ENCODE results near the gene HORMAD2. TPM values are rescaled to one million over a fixed set of nuclear protein-coding genes. Genes with fewer than 3 reads are reported as not detected.
"Not testable (repeated sequence)": the region's sequence is repeated elsewhere in the genome, so short reads cannot be mapped to it uniquely, and the experiment has no call there.

HORMAD2 gene
- total RNA-seq, 2 donors from 2014 or later: not detected

GRCh38 chr22:30214703-30215407 is 134.6 kb downstream of the HORMAD2 start:
- peak; percentile 64 for DNase-seq (ENCODE audit: low spot score)
- intact Hi-C loops (cut with DNase I): no loop called here

- intact Hi-C loops (cut with DNase I); DNase-seq (ENCODE audit: low spot score): not testable (repeated sequence)
Observed at GRCh38 chr22:30216272-30216671, 136.0 kb downstream of the HORMAD2 start.

DNA sequence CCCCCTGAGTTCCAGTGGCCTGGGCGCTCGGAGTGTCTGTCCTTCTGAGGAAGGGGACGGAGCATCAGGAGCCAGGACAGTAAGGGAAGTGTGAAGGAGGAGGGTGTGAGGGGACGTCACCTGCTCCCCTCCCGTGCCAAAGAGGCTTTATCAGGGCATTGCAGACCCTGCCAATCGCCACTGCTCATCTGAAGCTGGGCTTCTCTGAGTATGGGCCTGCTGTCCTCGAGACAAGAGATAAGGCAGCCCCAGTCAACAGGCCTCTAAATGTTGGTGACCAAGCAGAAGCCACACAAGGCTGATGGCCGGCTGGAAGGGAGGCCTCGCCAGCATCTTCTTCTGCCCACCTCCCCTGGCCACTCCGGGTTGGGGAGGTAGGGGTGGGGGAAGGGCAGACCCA is 136.4 kb downstream of the HORMAD2 start:
- intact Hi-C loops (cut with DNase I): no loop called here
- peak; percentile 41 for DNase-seq (ENCODE audit: low spot score)

GRCh38 chr22:30217698-30218560 is 137.7 kb downstream of the HORMAD2 start:
- DNase-seq (ENCODE audit: low spot score): peak; percentile 81
- intact Hi-C loops (cut with DNase I): no loop called here

DNA sequence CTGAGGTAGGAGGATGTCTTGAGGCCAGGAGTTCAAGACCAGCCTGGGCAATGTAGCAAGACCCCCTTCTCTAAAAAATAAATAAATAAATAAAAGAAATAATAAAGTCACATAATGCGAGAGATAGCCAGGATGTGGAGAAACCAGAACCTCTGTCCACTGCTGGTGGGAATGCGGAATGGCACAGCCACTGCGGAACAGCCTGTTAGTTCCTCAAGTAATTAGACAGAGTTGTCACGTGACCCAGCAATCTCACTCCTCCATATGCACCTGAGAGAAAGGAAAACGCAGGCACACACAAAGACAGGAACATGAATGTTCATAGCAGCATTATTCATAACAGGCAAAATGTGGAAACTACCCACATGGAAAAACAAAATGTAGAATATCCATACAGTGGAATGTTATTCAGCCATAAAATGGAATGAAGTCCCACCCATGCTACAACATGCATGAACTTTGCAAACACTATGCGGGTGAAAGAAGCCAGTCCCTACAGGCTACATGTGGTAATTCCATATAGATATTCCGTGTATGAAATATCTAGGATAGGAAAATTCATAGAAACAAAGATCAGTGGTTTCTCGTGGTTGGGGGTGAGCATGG is 138.9 kb downstream of the HORMAD2 start:
- intact Hi-C loops (cut with DNase I): no loop called here
- DNase-seq (ENCODE audit: low spot score): no peak

- intact Hi-C loops (cut with DNase I): no loop called here
- no peak for DNase-seq (ENCODE audit: low spot score)
Observed at GRCh38 chr22:30219668-30220278, 139.5 kb downstream of the HORMAD2 start.

- DNase-seq (ENCODE audit: low spot score): no peak
- intact Hi-C loops (cut with DNase I): no loop called here
Observed at GRCh38 chr22:30220338-30221012, 140.2 kb downstream of the HORMAD2 start.

GRCh38 chr22:30221121-30221992 is 141.1 kb downstream of the HORMAD2 start:
- no peak for DNase-seq (ENCODE audit: low spot score)
- intact Hi-C loops (cut with DNase I): no loop called here

GRCh38 chr22:30222321-30222720 is 142.1 kb downstream of the HORMAD2 start:
- no peak for DNase-seq (ENCODE audit: low spot score)
- intact Hi-C loops (cut with DNase I): no loop called here

GRCh38 chr22:30223303-30223702 is 143.0 kb downstream of the HORMAD2 start:
- DNase-seq (ENCODE audit: low spot score): no peak
- intact Hi-C loops (cut with DNase I): no loop called here

DNA sequence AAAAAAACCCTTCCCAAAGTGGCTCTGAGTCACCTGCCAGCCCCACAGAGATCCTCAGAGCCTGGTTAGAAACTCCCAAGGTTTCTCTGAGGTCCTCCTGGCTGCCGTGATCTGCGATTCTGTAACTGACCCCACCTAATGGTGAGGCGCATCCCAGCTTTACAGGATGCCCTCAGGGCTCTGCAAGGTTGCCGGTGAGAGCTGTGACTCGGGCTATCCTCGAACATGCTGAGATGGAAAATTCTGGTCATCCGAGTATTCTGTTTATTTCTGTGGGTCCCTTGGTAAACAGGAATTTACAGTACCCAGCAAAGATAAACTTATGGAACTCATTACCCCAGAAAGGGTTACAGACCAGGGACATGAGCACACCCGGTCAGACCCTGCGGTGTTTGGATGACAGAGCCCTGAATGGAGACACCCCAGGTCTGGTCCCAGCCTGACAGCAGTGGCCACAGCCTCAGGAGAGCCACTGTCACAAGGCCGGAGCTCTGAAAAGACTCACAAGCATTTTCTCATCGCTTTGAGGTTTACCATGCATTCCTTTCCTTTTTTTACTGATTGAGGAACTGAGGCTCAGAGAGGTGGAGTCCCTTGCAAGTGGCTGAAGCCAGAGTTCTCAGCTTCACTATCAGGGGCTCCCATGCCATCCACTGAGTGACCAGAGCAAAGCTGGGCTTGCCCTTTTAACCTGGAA is 144.0 kb downstream of the HORMAD2 start:
- intact Hi-C loops (cut with DNase I): no loop called here
- DNase-seq (ENCODE audit: low spot score): no peak

DNA sequence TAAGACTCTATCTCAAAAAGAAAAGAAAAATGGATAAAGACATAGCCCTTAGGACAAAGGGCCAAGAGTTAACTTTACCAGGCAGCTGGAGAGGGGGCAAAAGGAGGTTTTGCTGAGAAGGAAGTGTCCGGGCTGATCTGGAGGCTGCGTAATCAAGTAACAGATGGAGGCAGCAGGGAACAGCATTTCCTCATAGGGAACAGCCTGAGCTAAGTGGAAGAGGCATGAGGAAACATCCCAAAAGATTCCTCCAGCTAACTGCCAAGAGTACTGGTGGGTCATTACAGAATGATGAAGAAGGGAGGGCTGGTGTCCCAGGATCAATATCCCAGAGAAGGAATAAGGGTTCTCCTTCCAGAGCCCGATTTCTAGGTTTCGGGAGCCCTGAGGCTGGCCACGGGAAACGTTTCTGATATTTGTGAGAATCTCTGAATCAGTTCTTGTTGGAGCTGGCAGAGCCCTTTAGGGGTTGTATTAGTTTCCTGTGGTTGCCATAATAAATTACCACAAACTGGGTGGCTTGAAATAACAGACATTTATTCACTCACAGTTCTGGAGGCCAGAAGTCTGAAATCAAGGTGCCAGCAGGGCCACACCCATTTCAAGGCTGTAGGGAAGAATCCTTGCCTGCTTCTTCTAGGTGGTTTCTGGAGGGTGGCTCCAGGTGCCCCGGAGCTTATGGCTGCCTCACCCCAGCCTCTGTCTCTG is 145.1 kb downstream of the HORMAD2 start:
- DNase-seq (ENCODE audit: low spot score): no peak
- intact Hi-C loops (cut with DNase I): no loop called here

DNA sequence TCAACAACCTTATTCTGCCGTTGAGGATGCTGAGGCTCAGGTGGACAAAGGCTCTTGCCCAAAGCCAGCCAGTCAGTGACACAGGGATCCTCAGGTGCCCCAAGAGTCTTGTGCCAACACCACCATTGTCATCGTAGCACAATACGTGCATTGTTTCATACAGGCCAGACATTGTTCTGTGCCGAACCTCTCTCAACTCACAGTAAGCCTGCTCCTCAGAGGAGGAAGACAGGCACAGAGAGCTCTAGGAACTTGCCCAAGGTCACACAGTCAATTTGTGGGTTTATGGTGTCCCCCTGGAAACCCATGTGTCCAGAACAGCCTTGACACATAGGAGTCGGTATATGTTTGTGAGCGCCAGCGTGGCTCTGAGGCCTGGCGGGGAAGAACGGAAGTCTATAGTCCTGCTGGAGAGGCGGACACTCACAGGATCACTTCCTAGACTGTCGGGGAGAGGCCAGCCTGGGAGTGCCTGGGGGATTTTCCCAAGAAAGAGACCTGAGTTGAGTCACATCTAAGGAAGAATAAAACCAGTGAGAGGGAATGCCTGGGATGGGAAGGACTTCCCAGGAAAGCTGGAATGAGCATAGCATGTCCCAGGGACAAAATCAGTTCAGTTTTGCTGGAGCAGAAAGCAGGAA is 146.0 kb downstream of the HORMAD2 start:
- intact Hi-C loops (cut with DNase I): no loop called here
- no peak for DNase-seq (ENCODE audit: low spot score)

All from posterior vena cava (tissue), 2 donors.